NCI-H128 (cell line): ENCODE data around the gene CAMSAP3.

Experiments
- DNase-seq: peaks from one replicate; lab custom pipeline; 2025; ENCODE audit not compliant: unreplicated experiment; lab: John Stamatoyannopoulos, UW

Gene CAMSAP3

DNA sequence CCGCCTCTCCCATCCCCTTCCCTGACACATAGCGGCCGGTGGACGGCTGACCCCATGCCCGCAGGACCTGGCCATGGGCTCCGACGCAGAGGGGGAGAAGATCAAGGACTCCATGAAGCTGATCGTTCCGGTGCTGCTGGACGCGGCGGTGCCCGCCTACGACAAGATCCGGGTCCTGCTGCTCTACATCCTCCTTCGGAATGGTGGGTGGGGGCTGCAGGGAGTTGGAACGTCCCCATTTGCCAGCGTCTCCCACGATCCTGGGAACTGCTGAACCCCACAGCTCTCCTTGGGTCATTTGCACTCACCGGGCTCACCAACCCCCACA, 48.9 kb downstream of the CAMSAP3 start:
- DNase-seq, result no peak

DNA sequence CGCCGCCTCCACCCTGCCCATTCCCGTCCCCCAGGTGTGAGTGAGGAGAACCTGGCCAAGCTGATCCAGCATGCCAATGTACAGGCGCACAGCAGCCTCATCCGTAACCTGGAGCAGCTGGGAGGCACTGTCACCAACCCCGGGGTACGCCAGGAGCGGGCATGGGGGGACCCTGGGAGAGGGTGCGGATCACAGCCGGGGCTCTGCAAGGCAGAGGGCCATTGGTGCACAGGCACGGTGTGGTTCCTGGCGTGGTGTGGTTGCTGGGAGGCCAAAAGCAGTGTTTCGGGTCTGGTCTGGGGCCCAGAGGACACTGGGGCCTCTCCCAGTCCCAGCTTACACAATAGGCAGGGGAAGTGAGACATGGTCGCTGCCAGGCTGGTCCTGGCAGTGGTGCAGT, 49.5 kb downstream of the CAMSAP3 start:
- no peak for DNase-seq

DNA sequence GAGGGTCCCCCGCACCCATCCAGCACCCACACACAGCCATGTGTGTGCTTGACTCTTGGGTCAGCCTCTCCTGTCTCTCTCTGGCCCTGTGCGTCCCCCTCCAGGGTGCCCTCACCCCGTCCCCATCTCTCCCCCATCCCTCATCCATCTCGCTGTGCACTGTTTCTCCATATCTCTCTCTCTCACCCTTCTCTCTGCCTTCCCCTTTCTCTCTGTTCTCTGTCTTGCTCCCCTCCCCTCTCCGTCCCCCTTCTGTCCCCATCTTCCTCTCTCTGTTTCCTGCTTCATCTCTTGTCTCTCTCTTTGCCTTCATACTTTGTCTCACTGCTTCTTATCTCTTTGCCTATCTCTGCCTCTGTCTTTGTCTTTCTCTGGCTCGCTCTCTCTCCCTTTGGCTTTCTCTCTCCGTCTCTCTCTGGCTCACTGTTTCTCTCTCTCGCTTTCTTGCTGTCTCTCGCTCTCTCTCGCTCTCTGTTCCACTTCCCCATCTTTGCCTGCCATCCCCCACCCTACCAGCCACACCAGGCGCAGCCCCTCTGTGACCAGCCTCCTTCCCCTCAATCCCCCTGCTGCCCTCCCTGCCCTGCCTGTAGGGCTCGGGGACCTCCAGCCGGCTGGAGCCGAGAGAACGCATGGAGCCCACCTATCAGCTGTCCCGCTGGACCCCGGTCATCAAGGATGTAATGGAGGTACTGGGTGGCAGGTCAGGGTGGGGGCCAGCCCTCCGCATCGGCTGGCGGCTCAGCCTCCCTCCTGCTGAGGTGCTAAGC, 50.2 kb downstream of the CAMSAP3 start:
- DNase-seq, result no peak

DNA sequence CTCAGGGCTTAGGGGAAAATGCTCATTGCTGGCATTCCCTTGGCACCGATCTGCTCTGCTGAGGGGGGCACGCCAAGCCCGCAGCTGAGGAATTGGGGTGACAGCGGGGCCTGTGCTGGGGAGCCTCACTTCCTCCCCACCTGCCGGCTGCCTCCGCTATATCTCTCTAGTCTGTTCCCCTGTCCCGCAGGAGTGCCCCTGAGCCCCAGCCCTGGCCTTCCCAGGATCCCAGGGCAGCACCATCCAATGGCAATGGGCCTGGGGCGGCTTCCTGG, 50.7 kb downstream of the CAMSAP3 start:
- DNase-seq, result no peak

DNA sequence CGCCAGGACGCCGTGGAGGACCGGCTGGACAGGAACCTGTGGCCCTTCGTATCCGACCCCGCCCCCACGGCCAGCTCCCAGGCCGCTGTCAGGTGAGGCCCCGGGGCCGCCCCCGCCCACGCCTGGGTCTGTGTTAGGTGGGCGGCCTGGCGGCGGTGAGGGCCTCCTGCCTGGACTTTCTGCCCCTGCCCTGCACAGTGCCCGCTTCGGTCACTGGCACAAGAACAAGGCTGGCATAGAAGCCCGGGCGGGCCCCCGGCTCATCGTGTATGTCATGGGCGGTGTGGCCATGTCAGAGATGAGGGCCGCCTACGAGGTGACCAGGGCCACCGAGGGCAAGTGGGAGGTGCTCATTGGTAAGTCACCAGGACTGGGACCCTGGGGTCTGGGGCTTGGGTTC, 51.5 kb downstream of the CAMSAP3 start:
- no peak for DNase-seq

DNA sequence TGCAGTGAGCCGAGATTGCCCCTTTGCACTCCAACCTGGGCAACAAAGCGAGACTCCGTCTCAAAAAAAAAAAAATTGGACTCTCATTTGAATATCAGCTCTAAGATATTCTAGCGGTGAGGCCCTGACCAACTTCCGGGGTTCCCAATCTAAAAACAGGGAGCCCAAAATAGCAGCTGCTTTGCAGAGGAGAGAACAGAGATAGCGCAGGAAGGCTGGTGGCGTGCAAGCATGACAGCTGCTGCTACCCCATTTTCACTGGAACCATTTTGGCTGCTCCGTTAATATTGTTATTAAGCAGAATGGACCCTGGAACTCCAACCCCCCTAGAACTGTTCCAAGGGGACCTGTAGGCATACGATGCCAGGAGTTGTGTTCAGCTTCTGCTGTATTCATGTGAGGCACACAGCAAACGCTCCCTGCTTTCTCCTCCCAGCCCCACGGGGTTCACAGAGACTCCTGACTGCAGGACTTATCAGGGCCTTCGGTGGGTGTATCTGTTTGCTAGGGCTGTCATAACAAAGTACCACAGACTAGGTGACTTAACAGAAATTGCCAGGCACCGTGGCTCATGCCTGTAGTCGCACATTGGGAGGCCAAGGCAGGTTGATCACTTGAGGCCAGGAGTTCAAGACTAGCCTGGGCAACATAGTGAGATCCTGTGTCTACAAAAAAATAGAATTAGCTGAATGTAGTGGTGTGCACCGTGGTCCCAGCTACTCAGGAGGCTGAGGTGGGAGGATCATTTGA, 52.8 kb downstream of the CAMSAP3 start:
- no peak for DNase-seq

DNA sequence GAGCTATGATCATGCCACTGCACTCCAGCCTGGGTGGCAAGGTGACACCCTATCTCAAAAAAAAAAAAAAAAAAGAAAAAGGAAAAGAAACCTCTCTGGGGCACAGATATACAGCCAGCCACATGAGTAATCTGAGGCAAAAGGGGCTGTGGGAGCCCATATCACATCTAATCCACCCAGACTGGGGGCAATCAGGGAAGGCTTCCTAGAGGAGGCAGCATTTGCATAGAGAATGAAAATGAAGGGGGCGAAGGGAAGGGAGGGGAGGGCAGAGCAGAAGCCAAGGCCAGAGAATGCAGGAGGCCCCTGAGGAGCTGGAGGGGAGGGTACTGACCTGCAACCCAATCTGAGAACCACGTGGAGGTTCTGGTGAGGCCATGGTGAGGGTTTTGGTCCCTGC, 54.5 kb downstream of the CAMSAP3 start:
- no peak for DNase-seq

DNA sequence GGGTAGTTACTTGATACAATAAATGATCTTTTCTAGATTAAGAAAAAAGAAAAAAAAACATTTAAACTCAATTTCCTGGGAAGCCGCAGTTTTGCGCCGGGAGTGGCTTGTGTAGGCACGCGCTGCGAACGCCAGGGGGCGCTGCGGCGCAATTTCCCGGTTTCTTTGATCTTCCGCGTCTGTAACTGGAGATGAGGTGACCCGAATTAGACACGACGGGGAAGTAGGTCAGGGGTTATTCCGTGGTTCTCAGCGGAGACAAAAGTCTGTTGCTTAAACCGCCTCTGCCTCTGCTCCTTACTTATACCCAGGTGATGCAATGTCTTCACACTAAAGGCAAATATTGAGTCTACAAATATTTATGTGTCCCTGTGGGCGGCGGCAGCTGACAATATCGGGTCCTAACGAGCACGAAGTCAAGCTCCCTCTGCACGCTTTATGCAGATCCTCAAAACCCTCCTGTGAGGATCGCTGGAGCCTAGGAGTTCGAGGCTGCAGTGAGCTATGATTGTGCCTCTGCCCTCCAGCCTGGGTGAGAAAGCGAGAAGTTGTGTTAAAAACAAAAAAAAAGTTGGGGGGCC, 56.5 kb downstream of the CAMSAP3 start:
- DNase-seq, result peak; percentile 60

DNA sequence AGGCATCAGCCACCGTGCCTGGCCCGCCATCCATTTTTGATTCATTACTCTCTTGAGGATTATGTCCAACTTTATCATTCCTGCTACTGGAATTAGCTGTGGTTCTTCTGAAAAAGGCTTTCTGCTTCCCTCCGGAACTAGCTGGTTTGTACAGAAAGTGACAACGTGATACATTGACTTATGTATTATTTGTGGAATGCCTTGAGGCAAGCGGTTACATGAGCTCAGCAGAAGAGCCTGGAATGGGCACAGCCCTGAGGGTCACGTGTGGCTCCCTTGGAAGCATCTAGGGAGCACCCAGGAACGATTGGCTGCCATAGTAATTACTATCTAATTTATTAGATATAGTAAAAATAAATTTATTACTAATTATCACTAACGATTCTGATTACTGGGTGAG, 58.7 kb downstream of the CAMSAP3 start:
- DNase-seq, result no peak

DNA sequence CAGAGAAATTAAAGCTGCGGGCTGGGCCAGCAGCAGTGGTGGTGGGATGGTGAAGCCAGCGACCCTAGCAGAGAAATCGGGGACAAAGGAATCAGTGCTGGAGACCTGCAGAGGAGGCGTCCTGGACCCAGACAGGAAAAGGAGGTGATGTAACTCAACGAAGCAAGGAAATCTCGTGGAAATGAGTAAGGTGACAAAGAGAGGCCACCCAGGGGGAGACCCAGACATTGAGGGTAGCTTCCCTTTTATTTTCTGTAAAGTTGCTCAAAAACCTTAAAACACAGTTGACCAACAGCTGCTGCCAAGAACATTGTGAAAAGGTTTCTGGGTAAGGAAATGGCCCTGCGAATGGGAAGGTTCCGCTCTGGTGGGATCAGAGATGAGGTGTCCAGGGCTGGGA, 59.9 kb downstream of the CAMSAP3 start:
- no peak for DNase-seq

DNA sequence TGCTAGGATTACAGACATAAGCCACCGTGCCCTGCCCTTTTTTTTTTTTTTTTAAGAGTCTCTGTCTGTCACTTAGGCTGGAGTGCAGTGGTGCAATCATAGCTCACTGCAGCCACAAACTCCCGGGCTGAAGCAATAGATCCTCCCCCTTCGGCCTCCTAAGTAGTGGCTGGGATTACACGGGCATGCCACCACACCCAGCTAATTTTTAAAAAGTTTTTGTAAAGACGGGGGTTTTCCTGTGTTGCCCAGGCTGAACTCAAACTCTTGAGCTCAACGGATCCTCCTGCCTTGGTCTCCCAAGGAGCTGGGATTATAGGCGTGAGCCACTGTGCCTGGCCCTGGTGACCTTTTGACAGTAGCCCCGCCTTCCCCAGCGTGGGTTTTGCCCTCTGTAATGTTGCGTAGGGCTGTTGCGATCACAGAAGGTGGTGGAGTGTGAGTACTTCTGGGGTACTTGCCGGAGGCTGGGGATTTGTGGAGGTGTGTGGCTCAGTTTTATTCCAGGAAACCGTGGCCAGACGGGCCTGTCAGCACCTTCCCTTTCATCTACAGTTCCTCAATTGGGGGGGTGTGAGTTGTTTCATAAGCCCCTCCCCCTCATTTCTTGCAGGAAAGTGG, 61.6 kb downstream of the CAMSAP3 start:
- no peak for DNase-seq

DNA sequence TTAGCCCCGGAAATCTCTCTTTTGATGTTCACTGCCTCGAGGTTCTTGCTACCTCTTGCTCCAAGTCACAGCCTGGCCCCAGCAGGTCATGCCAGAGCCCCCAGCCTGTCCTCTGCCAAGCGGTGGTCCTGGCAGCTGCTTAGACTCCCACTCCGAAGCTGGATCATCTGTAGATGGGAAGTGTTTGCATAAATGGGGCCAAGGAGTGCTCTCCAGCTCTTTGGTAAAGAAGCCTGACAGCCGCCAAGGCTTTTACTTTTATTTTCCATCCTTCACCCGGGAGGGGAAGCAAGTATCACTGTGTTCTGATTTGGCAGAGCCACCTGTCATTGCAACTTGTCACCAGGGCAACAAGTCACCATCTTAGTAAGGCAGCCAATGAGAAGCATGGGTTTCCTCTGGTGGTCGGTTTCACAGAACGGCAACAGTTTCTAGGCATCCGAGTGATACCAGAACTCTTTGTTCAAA, 62.6 kb downstream of the CAMSAP3 start:
- no peak for DNase-seq

DNA sequence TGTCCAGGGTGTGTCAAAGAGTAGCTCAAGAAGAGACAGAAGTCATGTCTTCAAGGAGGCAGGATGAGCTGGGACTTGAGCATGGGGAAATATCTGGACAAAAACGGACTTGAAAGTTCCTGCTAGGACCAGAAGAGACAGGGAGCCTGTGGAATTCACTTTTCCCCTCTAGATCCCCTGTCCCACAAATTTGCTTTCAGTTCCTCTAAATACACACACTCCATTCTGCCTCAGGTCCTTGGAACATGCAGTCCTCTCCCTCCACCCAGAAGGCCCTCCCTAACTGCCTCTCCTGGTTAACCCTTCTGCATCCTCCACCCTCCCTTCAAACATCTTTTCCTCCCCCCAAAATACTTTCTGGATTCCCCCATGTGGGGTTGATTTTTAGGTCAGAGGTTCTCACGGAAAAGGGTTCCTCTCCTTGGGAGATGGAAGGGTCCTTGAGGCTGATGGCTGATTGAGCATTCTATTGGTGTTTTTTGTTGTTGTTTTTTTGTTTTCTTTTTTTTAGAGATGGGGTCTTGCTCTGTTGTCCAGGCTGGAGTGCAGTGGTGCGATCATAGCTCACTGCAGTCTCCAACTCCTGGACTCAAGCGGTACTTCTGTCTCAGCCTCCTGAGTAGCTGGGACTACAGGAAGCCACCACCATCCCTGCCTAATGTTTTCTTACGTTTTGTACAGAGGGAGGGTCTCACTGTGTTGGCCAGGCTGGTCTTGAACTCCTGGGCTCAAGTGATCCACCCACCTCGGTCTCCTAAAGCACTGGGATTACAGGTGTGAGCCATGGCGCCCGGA, 66.3 kb downstream of the CAMSAP3 start:
- DNase-seq, result no peak

DNA sequence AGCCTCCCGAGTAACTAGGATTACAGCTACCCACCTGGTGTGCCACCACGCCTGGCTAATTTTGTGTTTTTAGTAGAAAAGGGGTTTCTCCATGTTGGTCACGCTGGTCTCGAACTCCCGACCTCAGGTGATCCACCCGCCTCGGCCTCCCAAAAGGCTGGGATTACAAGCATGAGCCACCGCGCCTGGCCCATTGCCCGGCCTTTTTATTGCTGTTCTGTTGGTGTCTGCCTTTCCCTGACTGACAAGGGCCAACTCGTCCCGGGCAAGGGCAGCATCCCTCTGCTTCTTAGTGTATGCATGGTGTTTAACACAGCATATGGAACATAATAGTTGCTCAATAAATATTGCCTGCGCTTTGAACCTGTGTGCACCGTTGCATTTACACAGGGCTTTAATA, 67.0 kb downstream of the CAMSAP3 start:
- DNase-seq, result no peak

DNA sequence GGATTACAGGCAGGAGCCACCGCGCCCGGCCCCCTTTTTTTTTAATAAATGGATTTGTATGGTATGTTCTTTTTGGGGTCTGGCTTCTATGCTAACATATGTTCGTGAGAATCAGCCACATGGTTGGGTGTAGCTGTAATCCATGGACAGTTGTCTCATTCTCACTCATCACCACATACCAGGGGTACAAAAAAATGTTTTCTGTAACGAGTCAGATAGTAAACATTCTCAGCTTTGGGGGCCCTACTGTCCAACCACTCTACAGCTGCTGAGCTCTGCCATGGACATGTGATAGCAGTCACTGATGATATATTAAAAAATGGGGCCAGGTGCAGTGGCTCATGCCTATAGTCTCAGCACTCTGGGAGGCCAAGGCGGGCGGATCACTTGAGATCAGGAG, 68.0 kb downstream of the CAMSAP3 start:
- no peak for DNase-seq

DNA sequence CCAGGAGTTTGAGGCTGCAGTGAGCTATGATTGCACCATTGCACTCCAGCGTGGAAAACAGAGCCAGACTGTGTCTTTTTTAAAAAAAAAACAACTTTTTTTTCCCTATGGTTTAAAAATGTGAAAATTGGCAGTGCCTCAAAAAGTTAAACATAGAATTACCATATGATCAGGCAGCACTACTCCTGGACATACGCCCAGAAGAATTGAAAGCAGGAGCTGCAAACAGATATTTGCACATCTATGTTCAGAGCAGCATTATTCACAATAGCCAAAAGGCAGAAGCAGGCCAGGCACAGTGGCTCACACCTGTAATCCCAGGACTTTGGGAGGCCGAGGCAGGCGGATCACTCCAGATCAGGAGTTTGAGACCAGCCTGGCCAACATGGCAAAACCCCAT, 69.4 kb downstream of the CAMSAP3 start:
- no peak for DNase-seq
